Measurements from ENCODE around the gene FBXL19.

Gene FBXL19

GRCh38 chr16:30951193-30951592 is 27.8 kb downstream of the FBXL19 start:
- H3K9ac ChIP-seq (ENCODE audit: low read depth, low read length) = no peak overlapping the region
- no peaks in the 10 kb centered on the region for H3K27me3 ChIP-seq (ENCODE audit: insufficient read depth, low read length)
- peaks cover 6% of the 10 kb centered on the region; the same call in 1 of the 2 replicates for H3K4me1 ChIP-seq (ENCODE audit: insufficient read depth, low read length)
- no peak overlapping the region for H3K27ac ChIP-seq (ENCODE audit: low read length)
- H3K36me3 ChIP-seq (ENCODE audit: insufficient read depth, low read depth, low read length) = 0 out of 2 replicates have a peak, but pooled peaks cover 3% of the 10 kb centered on the region
- H3K9me3 ChIP-seq (ENCODE audit: insufficient read depth, low read depth, low read length) = no peaks in the 10 kb centered on the region
- H3K4me3 ChIP-seq (ENCODE audit: low read length) = no peak overlapping the region

GRCh38 chr16:30951750-30952149 is 28.4 kb downstream of the FBXL19 start:
- Histone ChIP-seq H3K27ac (ENCODE audit: low read length) (no peak overlapping the region), H3K9me3 (ENCODE audit: insufficient read depth, low read depth, low read length) (no peaks in the 10 kb centered on the region), H3K4me3 (ENCODE audit: low read length) (no peak overlapping the region), H3K9ac (ENCODE audit: low read depth, low read length) (no peak overlapping the region), H3K36me3 (ENCODE audit: insufficient read depth, low read depth, low read length) (no peaks in the 10 kb centered on the region), H3K4me1 (ENCODE audit: insufficient read depth, low read length) (peaks cover 6% of the 10 kb centered on the region; the same call in 1 of the 2 replicates), H3K27me3 (ENCODE audit: insufficient read depth, low read length) (no peaks in the 10 kb centered on the region)

- Histone ChIP-seq H3K4me3 (ENCODE audit: low read length) (no peak overlapping the region), H3K4me1 (ENCODE audit: insufficient read depth, low read length) (0 out of 2 replicates have a peak, but pooled peaks cover 3% of the 10 kb centered on the region), H3K9me3 (ENCODE audit: insufficient read depth, low read depth, low read length) (no peaks in the 10 kb centered on the region), H3K36me3 (ENCODE audit: insufficient read depth, low read depth, low read length) (no peaks in the 10 kb centered on the region), H3K27ac (ENCODE audit: low read length) (no peak overlapping the region), H3K27me3 (ENCODE audit: insufficient read depth, low read length) (no peaks in the 10 kb centered on the region), H3K9ac (ENCODE audit: low read depth, low read length) (no peak overlapping the region)
These were observed 29.7 kb downstream of the FBXL19 start for GRCh38 chr16:30953111-30953510.

- Histone ChIP-seq H3K27me3 (ENCODE audit: insufficient read depth, low read length) (no peaks in the 10 kb centered on the region), H3K36me3 (ENCODE audit: insufficient read depth, low read depth, low read length) (no peaks in the 10 kb centered on the region), H3K4me1 (ENCODE audit: insufficient read depth, low read length) (0 out of 2 replicates have a peak, but pooled peaks cover 3% of the 10 kb centered on the region), H3K9me3 (ENCODE audit: insufficient read depth, low read depth, low read length) (no peaks in the 10 kb centered on the region), H3K9ac (ENCODE audit: low read depth, low read length) (no peak overlapping the region), H3K4me3 (ENCODE audit: low read length) (no peak overlapping the region), H3K27ac (ENCODE audit: low read length) (no peak overlapping the region)
These were observed 30.2 kb downstream of the FBXL19 start for GRCh38 chr16:30953511-30954124.

GRCh38 chr16:30954993-30955392 is 31.6 kb downstream of the FBXL19 start:
- H3K4me3 ChIP-seq (ENCODE audit: low read length) = no peak overlapping the region
- no peak overlapping the region for H3K9ac ChIP-seq (ENCODE audit: low read depth, low read length)
- H3K9me3 ChIP-seq (ENCODE audit: insufficient read depth, low read depth, low read length) = no peaks in the 10 kb centered on the region
- H3K27me3 ChIP-seq (ENCODE audit: insufficient read depth, low read length) = no peaks in the 10 kb centered on the region
- peaks cover 13% of the 10 kb centered on the region for H3K36me3 ChIP-seq (ENCODE audit: insufficient read depth, low read depth, low read length)
- 0 out of 2 replicates have a peak, but pooled peaks cover 3% of the 10 kb centered on the region for H3K4me1 ChIP-seq (ENCODE audit: insufficient read depth, low read length)
- no peak overlapping the region for H3K27ac ChIP-seq (ENCODE audit: low read length)

GRCh38 chr16:30956601-30957455 is 33.5 kb downstream of the FBXL19 start:
- H3K27me3 ChIP-seq (ENCODE audit: insufficient read depth, low read length) = no peaks in the 10 kb centered on the region
- no peaks in the 10 kb centered on the region for H3K9me3 ChIP-seq (ENCODE audit: insufficient read depth, low read depth, low read length)
- H3K4me3 ChIP-seq (ENCODE audit: low read length) = peak overlapping the region; percentile 88
- peaks cover 31% of the 10 kb centered on the region for H3K36me3 ChIP-seq (ENCODE audit: insufficient read depth, low read depth, low read length)
- H3K4me1 ChIP-seq (ENCODE audit: insufficient read depth, low read length) = no peaks in the 10 kb centered on the region
- H3K9ac ChIP-seq (ENCODE audit: low read depth, low read length) = peak overlapping the region; percentile 97
- H3K27ac ChIP-seq (ENCODE audit: low read length) = peak overlapping the region; percentile 95

- Histone ChIP-seq H3K9ac (ENCODE audit: low read depth, low read length) (peak within 1 kb of the TSS; percentile 97), H3K4me3 (ENCODE audit: low read length) (peak within 1 kb of the TSS; percentile 88), H3K9me3 (ENCODE audit: insufficient read depth, low read depth, low read length) (no peaks in the 10 kb centered on the region), H3K36me3 (ENCODE audit: insufficient read depth, low read depth, low read length) (peaks cover 39% of the 10 kb centered on the region), H3K4me1 (ENCODE audit: insufficient read depth, low read length) (no peaks in the 10 kb centered on the region), H3K27me3 (ENCODE audit: insufficient read depth, low read length) (no peaks in the 10 kb centered on the region), H3K27ac (ENCODE audit: low read length) (peak within 1 kb of the TSS; percentile 95)
These were observed 34.2 kb downstream of the FBXL19 start, which contains the start of gene SETD1A for GRCh38 chr16:30957456-30958174. Gene SETD1A (plus strand): TSS chr16:30957754. CDS start chr16:30958732, 978 bp downstream.

- Histone ChIP-seq H3K36me3 (ENCODE audit: insufficient read depth, low read depth, low read length) (peaks cover 47% of the 10 kb centered on the region), H3K4me3 (ENCODE audit: low read length) (peak overlapping the region; percentile 88), H3K27me3 (ENCODE audit: insufficient read depth, low read length) (no peaks in the 10 kb centered on the region), H3K9me3 (ENCODE audit: insufficient read depth, low read depth, low read length) (no peaks in the 10 kb centered on the region), H3K27ac (ENCODE audit: low read length) (no peak overlapping the region), H3K4me1 (ENCODE audit: insufficient read depth, low read length) (no peaks in the 10 kb centered on the region), H3K9ac (ENCODE audit: low read depth, low read length) (peak overlapping the region; percentile 97; the same call in 1 of the 2 replicates)
These were observed 35.1 kb downstream of the FBXL19 start for GRCh38 chr16:30958175-30959079.

GRCh38 chr16:30961384-30961783 is 38.0 kb downstream of the FBXL19 start:
- Histone ChIP-seq H3K36me3 (ENCODE audit: insufficient read depth, low read depth, low read length) (peaks cover 74% of the 10 kb centered on the region), H3K4me3 (ENCODE audit: low read length) (no peak overlapping the region), H3K27me3 (ENCODE audit: insufficient read depth, low read length) (no peaks in the 10 kb centered on the region), H3K27ac (ENCODE audit: low read length) (no peak overlapping the region), H3K4me1 (ENCODE audit: insufficient read depth, low read length) (no peaks in the 10 kb centered on the region), H3K9ac (ENCODE audit: low read depth, low read length) (no peak overlapping the region), H3K9me3 (ENCODE audit: insufficient read depth, low read depth, low read length) (no peaks in the 10 kb centered on the region)

- Histone ChIP-seq H3K36me3 (ENCODE audit: insufficient read depth, low read depth, low read length) (peaks cover 92% of the 10 kb centered on the region), H3K27me3 (ENCODE audit: insufficient read depth, low read length) (no peaks in the 10 kb centered on the region), H3K9me3 (ENCODE audit: insufficient read depth, low read depth, low read length) (no peaks in the 10 kb centered on the region), H3K4me1 (ENCODE audit: insufficient read depth, low read length) (no peaks in the 10 kb centered on the region), H3K27ac (ENCODE audit: low read length) (no peak overlapping the region), H3K4me3 (ENCODE audit: low read length) (no peak overlapping the region), H3K9ac (ENCODE audit: low read depth, low read length) (no peak overlapping the region)
These were observed 40.6 kb downstream of the FBXL19 start for GRCh38 chr16:30963925-30964511.

Data from iPS-20b (cell line).